GM18873 (cell line): ENCODE data around the gene ASTN2.

Experiments used
- ATAC-seq: cut with Tn5 transposase; IDR thresholded peaks from one replicate; pipeline ENCODE4 v1.9.1; 2021; ENCODE audit warnings: mild to moderate bottlenecking, moderate library complexity, moderate number of reproducible peaks; ENCODE audit not compliant: unreplicated experiment, low FRiP score

ASTN2 gene

DNA sequence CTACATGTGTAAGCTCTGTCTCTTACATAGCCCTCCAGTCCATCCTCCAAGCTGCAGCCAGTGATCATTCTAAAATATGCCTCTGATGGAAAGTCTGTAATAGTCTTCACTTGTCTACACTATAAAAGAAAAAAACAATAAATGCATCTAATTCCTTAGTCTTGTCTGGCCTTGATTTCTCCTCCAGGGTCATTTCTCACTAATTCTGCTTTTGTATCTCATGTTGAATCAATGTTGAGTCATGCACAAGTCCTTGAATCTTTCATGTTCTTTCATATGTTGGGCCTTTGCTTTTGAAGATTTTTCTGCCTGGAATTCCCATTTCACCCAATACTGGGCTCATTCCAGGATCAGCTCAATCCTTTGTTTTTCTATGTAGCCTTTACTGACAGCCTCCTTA, 848.9 kb downstream of the ASTN2 start:
- ATAC-seq: no peak

DNA sequence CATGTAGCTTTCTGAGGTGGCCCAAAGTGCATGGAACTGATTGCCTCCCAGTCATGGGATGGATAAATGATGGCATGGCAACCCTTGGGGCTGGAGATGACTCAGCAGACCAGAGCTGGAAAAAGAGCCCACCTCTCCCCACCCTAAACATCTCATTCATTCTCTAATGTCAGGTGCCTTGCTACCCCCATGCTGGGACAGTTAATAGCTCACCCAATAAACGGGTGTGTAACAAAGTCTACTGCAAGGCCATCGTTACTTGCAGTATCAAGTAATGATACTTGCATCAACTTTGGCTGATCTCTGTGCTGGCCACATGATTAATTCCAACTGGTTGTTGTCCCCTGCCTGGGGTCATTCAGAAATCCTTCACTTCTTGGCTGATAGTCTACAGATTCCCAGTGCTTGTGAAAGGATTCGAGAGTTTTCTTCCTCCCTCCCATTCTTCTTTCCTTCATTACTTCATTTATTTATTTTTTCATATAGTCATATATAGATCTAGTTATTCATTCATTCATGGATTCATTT, 850.5 kb downstream of the ASTN2 start:
- ATAC-seq: no peak

DNA sequence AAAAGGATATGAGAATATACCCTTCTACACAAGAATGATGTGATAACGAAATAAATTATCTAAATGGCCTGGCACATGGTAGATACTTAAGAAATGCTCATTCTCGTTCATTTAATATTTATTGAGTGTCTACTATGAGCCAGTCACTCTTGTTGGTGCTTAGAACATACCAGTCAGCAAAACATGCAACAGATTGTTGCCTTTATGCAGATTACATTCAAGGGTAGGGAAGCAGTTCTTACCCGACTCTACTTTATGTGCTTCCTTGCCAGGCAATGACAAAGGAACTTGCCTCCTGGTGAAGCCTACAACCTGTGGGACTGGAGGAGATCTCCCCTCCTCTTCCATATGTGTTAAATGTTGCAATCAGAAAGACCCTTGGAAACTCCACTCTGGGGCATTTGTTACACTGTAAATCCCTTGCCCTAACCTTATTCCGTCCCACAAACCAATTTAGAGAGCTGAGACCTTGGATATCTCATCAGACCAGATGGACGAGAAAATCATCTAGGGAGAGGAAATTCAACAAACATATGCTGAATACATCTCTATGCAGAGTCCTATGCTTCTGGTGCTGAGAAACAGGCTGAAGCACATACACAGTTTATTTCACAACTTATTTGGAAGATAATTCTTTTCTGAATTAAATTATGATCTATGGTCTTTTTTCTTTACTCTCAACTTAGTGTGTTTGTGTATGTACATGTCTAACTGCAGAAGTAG, 855.9 kb downstream of the ASTN2 start:
- ATAC-seq: no peak

DNA sequence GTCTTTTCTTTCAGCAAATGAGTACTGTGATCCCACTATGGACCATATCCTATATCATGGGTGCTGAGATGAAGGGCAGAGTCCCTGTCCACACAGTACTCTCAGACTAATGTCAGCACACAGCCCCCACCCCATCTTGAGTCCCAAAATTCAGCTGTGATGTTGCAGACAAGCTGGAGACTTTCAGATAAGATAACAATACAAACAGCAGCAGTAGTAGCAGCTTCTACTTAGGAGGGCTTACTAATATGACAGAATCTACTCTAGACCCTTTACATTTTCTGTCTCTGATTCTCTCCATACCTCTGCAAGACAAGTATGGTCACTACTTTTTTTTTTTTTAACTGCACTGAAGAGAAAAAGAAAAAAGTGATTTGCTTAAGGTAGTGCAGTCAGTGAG, 856.8 kb downstream of the ASTN2 start:
- ATAC-seq: no peak

DNA sequence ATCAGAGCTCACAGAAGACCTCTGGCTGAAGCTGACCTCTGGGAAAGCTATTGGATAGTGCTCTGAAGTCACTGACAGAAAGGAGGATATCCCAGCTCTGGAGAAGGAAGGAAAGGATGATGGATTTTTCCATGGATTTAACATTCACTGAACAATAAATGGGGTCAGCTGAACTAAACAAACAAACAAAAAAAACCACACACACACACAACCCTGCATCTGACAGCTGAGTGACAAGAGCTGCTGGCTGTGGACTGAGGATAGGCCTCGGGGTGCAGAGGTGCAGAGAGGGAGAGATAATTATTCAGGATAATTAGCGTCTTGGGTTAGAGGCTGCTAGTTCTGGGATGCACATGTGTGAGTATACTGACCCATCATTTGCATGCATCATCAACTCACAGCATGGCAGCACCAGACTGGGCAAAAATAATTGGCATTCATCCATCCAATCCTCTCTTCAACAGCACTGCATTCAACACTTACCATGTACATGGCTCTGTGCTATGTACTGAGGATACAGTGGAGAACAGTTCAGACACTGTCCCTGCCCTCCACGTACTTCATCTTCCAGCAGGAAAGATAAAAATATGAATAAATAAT, 859.2 kb downstream of the ASTN2 start:
- no peak for ATAC-seq

DNA sequence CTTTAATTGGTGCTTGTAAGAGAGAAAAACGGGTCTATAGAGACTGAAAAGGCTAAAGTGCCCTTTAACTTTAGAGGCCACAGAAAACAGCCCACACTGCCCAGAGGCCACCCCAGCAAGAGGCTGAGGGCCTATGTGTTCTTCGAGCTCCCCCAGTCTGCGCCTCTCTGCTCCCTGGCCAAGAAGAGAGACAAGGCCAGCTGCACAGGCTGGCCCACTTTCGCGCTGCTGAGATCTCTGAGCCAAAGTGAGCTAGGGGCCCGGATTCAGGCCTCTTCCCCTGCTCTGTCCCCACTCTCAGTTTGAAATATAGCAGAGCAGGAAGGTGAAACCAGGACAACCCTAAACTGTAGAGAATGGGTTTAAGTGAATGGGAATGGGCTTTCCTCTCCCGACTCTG, 859.7 kb downstream of the ASTN2 start:
- no peak for ATAC-seq

DNA sequence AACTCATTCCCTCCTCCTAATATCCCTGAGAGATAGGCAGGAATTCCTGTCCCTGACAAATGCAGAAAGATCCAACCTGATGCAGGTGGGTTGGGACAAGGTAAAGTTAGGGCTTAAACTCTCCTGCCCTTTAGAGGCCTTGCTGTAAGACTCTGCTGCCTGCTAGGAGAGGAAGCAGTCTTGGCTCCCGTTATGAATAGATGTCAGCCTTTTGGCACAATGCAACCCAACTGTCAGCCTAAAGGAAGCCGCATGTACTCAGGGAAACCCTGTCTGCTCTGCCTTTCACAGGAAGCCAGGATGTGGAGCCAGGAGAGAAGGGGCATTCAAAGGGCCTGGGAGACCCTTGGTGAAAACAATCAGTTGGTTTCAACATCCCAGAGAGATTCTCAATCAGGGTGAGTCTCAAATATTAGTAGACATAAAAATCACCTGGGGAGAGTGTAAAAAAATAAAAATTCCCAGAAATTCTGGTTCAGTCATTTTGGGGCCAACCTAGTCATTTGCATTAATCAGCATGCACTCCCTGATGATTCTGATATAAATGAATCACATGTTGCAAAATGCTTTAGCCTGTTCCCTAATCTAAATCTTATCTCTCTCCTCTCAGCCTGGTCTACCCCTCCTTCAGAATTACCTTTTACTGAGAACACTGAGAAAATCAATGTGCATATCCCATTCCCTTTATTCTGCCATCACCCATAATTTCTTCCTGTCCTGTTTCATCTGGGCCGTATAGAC, 864.0 kb downstream of the ASTN2 start:
- ATAC-seq: no peak

DNA sequence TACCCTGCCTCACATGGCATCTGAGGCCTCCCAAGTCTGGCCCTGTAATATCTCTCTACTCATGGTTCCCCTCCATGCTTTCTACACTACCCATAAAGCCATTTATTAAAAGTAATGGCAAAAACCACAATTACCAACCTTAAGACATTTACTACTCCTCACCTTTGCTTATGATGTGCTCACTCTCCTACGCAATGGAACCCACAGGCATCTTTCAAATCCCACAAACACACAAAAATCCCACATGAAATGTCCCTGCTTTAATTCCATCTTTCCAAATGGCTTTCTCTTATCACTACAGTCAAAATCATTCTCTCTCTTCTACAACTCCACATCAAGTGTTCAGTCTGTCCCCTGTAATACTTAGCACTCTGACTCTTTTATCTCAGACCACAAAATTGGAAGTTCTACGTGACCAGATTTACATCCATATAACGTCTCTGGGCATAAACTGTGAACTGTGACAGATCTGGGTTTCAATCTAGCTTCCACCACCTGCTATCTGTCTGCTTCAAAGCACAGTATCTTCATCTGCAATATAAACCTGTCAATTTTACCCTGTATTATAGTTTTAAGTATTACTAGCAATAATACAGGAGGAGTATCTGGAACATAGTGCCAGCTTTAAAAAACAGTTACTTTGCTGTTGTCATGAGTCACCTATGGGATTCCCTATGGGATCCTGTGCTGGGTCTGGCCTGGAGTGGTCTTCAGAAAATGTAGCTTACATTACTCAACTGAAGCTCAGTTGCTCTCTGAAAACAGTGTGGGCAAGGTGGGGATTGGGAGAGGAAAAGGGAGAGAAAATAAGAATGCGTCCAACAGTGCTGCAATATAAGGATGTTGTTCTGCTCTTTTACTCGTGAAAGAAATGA, 864.8 kb downstream of the ASTN2 start:
- no peak for ATAC-seq

DNA sequence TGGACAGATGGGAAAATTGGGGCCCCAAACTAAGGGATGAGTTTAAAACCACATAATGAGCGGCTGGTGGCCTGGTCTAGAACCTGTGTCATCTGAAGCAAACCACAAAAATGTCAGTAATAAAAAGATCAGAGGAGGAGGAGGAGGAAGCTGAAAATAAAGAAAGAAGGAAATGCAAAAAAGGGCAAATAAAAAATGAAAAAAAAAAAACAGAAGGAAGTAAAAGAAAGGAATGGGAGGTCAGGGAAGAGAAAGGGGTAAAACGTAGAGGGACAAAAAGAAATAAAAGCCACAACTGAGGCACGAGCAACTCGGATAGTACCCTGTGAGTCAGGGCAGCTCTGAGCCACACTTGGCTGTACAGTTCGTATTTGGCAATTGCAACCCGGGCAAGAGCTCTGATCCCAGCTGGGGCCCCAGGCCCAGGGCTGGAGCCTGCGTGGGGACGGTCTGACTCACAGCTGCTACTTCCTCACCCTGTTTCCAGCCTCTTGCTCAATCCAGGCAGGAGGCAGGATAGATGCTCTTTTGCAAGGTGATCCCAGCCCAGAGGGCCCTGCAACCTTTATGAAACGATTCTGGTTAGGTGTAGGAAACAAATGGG, 865.7 kb downstream of the ASTN2 start:
- ATAC-seq: no peak

DNA sequence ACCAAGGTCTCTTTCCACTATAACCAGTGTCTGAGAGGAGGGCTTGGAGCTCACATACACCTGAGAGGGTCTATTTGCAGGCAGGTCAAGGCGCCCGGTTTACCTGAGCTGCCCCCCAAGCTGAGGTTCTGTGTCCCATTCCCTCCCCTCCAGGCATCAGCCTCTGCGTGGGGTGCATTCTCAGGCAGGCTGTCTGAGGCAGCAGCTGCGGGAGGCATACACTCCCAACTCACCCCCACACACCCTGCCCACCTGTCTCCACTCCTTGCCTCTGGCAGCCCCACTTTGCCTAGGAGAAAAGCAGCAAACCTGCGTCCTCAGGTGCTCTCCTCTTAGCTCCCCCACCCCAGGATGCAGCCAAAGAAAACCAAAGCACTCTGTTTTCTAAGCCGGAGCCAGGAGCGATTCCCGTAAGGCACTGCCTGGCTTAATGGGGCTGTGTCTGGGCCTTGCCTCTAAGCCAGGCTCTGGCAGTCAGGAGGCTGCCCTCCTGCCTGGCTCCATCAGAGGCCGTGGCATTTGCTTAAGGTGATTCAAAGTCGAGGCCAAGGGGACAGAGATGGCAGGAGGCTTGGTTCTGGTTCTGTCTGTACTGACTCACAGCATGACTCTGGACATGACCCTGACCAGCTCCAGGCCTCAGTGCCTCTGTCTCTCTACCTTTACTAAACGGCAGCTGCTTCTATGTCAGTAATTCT, 867.0 kb downstream of the ASTN2 start:
- ATAC-seq: no peak

DNA sequence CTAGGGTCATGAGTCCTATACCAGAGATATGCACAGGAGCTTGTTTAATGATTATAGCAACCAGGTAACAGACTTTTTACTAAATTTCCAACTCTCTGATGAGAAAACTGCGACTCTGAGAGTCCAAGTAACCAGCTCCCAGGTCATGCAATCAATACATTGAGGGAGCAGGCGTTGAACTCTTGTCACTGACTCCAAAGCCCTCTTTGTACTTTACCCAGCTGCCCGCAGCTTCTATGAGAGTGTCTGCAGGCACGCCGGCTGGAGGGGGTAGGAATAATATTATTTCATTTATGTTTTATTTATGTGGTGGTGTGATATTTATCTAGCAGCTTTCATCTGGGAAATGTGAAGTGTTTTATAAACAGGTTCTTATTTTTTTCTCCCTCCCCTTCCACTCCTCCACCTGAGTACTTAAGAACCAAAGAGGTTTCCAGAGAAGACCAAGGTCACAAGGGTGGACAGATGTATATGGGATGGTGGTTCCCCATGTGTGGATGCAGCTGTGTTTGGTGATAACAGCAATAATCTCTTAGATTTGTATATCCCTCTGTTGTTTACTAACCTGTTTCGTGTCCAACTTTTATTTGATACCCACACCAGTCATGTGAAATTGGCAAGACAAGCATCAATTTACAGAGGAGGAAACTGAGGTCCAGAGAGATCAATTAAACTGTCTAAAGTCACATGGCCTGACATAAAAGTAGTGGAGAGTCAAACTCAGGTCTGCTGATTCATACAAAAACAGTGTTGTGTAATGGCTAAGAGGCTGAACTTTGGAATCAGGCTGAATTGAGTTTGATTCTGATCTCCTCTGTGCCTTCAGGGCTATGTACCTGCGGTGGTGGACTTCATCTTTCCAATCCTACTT, 867.9 kb downstream of the ASTN2 start:
- no peak for ATAC-seq

DNA sequence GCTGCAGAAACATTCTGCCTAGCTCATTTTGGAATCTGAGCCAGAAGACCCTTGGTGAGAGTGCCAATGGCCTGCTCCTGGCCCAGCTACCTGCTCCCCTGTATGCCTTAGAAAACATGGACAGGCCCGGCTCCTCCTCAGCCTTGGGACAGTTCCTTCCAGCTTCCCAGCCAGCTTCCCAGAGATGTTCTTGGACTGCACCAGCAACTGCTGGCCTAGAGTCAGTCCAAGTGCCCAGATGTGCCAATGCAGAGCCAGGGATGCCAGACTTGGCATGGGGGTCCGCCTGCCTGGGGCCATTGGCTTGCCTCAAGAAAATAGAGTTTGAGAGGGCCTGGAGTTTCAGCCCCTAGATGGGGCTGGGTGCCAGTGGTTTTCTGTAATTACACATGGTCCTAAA, 870.0 kb downstream of the ASTN2 start:
- ATAC-seq: no peak

DNA sequence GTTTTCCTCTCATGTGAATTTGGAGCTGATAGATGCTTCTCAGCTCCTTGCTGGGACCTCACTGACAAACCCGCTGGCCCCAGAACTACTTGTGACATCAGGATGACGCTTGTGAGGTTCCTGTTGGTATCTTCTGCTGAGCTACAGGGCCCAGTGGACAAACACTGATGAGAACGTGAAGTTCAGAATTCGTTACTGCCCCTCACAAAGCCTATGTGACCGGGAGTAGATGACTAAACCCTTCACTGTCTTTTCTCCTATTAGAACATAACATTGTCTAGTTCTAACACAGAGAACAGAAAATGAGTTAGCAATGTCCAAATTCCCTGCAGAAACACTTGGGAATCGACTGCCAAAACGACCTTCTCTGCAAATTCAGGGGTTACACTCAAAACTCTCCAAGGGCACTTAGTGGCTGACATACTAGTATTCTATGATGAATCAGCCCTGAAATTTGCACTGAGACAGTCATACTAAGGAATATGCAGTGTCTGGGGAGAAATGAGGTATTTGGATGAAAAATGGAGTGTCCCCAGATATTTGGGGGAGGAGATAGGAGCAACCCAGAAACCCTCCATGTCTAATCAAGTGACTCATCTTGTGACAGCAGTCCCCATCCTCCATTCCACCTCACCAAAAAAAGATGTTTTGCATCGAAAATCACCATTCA, 871.0 kb downstream of the ASTN2 start:
- ATAC-seq: no peak

DNA sequence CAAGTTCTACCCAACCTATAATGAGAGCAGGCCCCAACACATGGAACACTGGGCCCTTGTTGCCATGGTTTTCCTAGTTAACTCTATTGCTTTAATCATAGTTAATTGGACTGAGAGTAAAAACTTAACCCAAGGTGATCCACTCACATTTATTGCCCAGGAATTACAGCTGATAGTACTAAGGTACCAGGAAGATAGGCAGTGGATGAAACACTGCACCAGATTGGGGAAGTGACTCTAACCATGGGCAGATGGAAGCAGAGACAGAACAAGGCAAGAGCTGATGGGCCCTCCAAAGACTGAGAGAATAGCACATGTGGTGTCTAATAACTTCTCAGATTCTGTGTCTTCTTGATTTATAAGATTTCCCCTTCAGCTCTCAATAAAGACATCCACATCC, 873.5 kb downstream of the ASTN2 start:
- no peak for ATAC-seq

DNA sequence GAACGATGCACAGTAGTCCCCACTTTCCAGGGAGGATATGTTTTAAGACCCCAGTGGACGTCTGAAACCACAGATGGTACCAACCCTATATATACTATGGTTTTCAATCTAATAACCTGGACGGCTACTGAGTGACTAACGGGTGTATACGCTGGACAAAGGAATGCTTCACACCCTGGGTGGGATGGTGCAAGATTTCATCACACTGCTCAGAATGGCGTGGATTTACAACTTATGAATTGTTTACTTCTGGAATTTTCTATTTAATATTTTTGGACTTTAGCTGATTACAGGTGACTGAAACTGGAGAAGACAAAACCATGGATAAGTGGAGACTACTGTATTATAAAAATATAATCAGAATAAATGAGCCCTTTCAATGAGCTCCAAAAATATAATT, 875.3 kb downstream of the ASTN2 start:
- no peak for ATAC-seq

DNA sequence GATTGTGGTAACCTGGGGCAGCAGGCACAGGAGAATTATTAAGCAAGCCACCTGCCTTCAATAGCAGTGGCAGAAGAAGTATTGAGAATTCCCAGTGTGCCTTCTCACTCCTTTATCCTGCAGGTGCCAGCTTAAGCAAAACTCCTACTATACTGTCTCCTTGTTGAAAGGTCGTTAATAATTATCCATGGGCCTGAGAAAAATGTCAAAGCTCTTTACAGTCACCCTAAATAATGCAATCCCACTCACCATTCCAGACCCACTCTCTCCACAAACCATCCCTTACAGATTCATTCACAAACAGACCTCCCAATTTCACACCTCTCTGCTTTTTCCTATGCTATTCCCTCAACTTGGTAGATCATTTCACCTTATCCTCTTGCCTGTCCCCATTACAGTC, 889.2 kb downstream of the ASTN2 start:
- no peak for ATAC-seq

DNA sequence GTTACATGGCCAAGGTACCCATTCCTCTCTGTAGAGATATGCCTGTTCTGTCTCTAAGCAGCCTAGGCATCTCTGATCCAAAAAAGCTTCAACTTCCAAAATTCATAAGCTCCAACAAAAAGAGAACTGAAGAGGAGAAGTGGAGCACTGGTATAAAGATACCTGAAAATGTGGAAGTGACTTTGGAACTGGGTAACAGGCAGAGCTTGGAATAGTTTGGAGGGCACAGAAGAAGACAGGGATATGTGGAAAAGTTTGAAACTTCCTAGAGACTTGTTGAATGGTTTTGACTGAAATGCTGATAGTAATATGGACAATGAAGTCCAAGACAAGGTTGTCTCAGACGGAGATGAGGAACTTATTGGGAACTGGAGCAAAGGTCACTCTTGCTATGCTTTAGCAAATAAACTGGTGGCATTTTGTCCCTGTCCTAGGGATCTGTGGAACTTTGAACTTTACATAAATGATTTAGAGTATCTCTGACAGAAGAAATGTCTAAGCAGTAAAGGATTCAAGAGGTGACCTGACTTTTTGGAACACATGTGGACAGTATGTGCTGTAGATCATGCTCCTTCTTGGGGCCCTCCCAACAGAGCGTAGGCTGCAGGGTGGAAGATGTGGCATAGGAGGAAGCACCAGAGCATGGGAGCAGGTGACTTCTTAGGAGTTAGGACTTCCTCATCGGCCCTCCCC, 889.9 kb downstream of the ASTN2 start:
- no peak for ATAC-seq

DNA sequence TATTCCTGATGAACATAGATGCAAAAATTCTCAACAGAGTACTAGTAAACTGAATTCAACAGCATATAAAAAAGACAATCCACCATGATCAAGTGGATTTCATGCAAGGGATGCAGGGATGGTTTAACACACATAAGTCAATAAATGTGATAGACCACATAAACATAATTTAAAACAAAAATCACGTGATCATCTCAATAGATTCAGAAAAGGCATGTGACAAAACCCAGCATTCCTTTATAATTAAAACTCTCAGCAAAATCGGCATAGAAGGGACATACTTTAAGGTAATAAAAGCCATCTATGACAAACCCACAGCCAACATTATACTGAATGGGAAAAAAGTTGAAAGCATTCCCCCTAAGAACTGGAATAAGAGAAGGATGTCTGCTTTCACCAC, 894.6 kb downstream of the ASTN2 start:
- no peak for ATAC-seq
